ENCODE data around the gene GPC5.
"Not testable (repeated sequence)": the region's sequence is repeated elsewhere in the genome, so short reads cannot be mapped to it uniquely, and the experiment has no call there.

Gene GPC5

DNA sequence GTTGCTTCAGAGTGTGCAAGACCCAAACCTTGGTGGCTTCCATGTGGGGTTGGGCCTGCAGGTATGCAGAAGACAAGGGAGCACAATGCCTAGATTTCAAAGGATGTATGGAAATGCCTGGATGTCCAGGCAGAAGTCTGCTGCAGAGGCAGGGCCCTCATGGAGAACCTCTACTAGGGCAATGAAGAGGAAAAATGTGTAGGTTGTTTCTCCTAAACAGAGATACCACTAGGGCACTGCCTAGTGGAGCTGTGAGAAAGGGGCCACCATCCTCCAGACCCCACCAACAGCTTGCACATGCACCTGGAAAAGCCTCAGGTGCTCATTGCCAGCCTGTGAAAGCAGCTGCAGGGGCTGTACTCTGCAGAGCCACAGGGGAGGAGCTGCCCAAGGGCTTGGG, 1295.6 kb downstream of the GPC5 start:
- no peak for DNase-seq

DNA sequence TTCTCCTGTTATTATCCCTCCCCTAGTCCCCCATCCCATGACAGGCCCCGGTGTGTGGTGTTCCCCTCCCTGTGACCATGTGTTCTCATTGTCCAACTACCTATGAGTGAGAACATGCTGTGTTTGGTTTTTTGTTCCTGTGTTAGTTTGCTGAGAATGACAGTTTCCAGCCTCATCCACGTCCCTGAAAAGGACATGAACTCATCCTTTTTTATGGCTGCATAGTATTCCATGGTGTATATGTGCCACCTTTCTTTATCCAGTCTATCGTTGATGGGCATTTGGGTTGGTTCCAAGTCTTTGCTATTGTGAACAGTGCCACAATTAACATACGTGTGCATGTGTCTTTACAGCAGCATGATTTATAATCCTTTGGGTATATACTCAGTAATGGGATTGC, 1297.4 kb downstream of the GPC5 start:
- not testable (repeated sequence) for DNase-seq

DNA sequence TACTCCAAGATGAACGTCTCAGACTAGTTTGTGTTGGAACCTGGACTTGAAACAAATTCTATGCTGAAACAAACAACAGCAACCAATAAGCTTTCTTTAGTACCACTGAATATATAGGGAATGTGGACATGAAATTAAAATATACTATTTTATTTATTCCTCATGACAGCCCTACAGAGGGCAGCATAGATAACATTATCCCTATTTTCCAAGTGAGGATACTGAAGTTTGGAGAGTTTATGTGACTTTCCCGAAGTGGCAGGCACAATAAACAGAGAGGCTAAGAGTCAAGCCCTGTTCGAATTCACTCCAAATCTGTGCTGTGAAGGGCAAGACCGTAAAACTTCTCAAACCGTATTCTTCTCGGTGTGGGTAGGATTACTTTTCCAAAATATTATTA, 1318.3 kb downstream of the GPC5 start:
- DNase-seq = no peak

DNA sequence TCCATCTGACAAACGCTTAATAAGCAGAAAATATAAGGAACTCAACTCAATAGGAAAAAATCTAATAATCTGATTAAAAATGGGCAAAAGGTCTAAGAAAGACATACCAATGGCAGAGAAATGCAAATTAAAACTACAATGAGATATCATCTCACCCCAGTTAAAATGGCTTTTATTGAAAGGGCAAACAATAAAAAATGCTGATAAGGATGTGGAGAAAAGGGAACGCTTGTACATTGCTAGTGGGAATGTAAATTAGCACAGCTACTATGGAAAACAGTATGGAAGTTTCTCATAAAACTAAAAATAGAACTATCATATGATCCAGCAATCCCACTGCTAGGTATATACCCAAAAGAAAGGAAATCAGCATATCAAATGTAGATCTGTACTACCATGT, 1319.4 kb downstream of the GPC5 start:
- DNase-seq = no peak

DNA sequence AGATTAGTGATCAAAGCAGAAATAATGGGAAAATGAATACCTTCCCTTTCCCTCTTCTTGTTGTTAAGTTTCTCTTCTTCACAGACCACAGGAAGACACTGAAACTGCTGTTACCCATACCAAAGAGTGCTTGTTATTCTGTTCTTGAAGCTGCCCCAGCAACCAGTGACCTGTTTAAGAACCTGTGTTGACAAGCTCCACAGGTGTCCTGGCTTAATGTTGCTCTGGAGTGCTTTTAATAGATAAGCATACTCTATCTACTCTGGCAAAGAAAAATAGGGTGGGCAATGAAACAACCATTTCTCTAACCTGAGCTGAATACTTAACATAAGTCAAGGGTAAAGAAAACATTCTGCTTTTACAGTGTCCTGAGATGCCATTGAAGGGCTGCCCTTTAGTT, 1321.4 kb downstream of the GPC5 start:
- no peak for DNase-seq

DNA sequence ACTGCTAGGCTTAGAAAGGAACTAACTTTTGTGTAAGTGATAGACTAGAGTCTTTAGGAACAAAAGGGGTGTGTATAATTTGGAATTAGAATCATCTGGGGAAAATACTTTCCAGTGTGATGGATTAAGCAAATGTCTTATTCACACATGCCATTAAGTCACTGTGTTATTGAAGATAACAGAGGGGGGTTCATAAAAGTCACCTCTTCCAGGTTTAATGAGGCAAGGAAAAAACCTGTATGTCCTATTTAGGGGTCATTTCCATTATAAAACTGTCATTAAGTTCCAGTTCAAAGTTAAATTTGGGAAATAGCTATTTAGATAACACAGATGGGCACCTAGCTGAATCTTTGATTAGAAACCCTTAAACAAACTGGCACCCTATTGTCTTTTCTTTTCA, 1323.2 kb downstream of the GPC5 start:
- no peak for DNase-seq

DNA sequence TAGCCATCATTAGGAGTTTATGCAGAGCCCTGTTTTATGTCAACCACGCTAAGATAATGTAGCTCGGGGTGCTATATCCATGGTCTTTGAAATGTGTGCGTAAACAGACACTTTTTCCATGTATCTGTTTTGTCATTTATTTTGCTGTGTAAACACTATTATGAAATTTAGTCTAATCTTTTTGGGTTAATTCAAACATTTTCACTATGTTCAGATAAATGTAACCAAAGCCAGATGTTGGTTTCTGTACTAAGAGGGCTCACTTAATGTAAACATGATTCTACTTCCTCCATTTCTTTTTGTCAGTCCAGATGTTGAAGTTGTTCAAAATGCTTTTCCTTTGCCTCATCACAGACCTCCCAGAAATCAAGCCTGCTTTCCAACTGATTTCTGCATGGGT, 1328.7 kb downstream of the GPC5 start:
- no peak for DNase-seq

DNA sequence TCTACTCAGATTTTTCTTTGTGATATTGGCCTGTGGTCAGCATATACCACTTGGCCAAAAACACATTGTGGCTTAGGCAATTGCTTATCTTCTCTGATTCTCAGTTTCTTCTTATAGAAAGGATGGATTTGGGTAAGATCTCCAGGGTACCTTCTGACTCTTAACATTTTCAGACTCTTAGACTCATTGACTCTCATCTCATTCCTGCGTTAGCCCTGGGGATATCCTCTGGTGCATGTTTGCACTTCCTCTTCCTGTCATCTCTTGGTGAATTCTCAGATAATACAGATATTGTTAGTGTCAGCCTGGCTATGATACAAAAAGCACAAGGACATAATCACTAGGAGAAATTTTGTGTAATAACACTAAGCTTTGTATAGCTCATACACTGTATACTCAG, 1335.6 kb downstream of the GPC5 start:
- no peak for DNase-seq

DNA sequence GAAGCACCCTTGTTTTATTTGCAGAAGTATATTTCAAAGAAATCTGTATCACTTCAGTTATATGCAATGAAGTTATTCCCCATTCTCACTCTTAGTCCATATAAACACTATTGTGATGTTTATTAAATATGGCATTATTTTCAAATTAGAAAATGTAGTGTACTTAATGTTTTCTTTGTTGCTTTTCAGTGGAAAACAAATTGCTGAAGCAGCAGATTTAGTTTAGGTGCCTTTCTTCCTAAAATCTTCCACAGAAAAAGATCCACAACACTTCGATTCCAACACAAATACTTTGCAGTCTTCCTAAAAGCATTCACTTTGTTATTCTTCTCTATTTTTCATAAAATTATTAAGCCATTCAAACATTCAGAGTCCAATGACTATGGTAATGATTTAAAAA, 1336.1 kb downstream of the GPC5 start:
- DNase-seq = no peak

DNA sequence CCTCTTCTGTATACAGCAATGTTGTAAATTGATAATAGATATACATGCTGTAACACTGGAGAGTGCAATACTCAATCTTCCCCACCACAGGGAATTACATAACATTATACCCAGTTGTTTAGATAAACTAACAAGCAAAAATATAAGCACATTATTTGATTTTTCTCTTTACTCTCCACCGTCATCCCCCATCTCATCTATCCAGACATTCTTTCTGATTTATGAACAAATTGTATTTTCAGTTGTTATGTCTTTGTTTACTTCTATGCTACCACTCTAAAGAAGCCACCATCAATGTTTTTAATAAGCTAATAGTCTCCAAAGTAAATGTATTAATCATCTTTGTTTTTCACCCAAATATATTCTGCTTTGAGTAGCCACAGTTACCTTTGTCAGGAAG, 1337.5 kb downstream of the GPC5 start:
- no peak for DNase-seq

DNA sequence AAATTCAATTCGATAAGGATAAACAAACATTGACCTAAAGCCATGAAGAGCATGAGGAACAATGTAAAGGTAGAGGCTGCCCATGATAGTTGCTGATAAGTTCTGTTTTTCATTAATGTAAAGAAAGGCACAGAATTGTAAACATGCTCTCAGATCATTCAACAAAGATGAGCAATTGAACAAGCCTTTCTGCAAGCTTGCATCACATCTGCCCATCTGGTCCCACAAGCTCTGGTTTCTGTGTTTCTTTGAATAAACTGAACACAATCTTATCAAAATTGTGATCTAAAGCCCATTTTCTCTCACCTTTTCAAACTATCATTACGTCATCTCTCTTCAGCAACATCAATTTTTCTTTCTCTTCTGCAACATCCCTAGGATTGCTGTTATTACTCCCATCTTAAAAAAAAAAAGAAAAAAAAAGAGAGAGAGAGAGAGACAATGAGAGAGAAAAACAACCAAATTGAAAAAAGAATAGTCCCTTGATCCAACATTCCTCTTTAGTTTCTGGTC, 1340.9 kb downstream of the GPC5 start:
- no peak for DNase-seq

DNA sequence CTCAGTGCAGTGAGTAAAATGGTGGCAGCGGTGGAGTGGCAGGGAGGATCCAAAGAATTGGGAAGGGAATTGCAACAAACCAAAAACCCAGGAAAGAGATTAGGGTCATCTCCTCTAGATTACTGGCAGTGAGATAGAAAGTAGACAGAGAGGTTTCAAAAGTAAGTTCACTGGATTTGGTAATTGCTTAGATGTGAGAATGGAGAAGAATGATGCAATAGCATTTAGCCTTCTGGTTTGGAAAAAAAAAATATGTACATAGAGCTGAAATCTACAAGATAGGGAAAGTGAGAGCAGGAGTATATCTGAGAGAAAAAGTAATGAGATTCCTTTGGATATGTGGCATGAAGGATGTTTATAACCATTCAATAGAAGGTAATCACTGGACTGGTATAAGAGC, 1345.6 kb downstream of the GPC5 start:
- DNase-seq = no peak

DNA sequence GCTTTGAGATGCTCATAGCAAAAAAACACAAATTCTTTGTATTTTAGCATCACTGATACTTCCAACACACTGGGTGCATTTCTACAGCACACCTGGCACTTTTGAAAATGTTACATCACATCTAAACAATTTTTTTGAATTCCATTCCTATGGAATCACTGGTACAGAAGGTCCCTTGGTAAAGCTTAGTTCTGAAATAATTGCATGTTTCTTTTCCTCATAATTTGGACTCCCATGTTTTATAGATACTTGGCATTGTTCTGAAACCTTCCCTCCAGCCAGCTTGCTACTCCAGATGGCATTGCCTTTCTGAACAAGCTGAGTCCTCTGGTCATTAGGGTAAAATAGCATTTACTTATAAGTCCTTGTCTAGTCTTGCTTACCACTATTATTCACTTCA, 1346.8 kb downstream of the GPC5 start:
- no peak for DNase-seq

DNA sequence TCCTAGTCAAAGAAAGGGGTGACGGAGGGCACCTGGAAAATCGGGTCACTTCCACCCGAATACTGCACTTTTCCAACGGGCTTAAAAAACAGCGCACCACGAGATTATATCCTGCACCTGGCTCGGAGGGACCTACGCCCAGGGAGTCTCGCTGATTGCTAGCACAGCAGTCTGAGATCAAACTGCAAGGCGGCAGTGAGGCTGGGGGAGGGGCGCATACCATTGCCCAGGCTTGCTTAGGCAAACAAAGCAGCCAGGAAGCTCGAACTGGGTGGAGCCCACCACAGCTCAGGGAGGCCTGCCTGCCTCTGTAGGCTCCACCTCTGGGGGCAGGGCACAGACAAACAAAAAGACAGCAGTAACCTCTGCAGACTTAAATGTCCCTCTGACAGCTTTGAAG, 1354.3 kb downstream of the GPC5 start:
- not testable (repeated sequence) for DNase-seq

DNA sequence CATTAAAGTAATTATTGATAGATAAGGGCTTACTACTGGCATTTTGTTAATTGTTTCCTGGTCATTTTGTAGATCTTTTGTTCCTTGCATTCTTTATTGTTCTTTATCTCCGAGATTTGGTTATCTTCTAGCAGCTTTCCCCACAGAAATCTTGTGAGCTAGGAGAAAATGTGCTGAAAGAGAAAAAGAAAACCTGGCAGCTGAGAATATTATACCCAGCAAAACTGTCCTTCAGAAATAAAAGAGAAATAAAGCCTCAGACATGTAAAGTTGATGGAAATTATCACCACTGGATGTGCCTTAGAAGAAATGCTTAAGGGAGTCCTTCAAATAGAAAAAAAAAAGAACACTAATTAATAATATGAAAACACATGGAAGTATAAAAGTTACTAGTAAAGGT, 1363.3 kb downstream of the GPC5 start:
- no peak for DNase-seq

DNA sequence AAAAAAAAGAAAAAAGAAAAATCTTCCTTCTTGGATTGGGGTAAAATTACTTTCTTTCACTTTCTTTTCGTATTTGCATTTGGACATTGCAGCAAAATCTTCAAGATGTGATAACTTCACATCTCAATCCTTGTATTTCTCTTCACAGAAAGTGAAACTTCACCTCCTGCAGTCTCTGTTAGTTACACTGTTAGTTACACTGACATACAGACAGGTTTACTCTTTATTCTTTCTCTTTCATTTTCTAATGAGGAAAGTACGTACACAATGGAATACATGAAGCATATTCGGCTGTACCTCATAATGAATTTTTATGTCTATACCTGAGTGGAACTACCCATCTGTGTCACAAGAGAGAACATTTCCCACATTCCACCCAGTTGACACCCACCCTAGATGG, 1369.0 kb downstream of the GPC5 start:
- DNase-seq = no peak

DNA sequence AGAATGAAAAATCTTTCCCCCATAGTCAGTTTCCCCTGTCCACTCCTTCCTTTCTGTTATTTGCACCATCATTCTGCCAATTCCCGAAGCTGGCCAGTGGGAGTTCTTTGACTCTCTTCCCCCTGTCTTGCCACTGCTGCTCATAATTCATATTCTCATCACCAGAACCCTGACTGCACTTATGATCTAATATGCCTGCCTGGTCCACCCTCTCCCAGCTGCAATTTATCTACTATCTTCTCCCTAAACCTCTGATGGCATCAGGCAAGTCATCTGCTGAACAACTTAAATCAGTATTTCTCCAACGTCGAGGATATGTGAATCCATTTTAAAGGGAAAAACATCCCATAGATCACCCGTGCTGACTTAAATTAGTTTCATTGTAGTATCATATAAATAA, 1370.2 kb downstream of the GPC5 start:
- no peak for DNase-seq

DNA sequence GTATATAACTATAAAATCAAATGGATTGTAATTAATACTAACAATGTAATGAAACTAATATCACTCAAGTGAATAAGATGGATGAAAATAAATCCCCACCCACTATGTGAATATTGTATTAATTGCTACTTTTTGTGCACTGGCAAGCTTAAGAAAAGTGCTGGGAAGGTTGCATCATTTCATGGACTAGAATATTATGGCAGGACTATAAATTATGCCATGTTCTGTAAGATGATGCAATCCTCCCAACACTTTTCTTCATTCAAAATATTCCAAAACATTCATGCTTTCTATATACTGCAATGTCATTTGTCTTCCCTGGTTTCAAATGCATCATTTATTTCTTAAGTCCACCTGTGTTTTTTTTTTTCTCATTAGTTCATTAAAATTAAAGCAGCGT, 1370.6 kb downstream of the GPC5 start:
- no peak for DNase-seq

DNA sequence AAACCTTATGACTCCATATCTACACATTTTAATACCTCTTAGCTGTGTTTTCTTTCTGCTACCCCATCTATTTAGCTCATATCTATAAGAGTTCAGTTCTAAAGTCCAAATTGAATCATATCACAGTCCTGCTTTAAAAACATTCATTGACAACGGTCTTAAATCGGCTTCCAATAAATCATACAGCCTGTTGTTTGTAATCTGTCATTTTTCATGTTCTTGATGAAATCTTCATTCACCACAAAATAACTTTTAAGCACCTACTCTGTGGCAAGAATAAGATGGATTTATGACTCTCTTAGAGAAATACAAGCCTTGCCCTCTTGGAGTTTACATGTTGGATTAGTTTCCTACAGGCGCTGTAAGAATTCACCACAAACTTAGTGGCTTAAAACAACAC, 1377.2 kb downstream of the GPC5 start:
- no peak for DNase-seq

DNA sequence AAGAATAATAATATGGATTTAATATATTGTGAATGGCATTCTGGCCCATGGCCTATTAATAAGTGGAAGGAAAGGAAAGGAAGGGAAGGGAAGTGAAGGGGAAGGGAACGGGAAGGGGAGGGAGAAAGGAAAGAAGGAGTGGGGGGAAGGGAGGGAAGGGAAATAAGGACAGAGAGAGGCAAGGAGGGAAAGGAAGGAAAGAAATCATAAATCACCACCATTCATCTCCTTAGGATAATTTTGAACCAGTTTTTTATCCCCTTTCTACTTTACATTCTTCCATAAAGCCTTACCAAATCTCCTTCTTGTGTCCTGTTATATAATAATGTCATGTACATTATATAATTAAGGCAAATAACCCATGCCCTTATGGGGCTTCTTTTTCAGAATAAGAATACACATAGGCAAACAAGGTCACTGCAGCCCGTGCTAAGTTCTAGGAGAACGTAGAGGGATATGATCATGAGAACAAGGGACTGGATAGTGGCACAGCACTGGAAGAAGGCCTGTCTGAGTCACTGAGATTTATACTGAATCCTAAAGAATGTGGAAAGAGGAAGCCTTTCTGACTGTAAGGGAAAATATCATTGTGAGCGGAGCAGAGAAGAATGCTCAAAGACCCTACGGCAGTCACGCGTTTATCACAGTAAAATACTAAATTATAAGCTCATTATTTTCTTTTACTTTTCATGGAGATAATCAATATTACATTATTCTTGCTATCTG, 1383.7 kb downstream of the GPC5 start:
- DNase-seq = no peak

DNA sequence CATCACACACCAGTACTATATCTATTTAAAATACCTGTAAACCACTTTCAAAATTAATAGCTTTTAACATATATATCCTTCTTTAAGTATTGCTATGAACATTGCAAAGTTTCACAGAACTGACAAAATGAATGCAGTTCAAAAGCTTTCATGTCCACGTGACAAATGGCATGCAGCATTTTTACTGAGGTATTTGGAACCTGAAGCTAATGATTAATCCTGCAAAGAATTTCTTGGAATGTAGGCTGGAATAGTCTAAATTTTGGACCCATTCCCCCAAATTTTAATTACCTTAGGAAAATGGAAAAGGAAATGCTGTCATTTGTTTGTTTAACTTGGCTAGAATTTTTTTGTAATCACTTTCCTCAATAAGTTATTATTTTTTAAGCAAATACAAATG, 1404.4 kb downstream of the GPC5 start:
- DNase-seq = no peak

DNA sequence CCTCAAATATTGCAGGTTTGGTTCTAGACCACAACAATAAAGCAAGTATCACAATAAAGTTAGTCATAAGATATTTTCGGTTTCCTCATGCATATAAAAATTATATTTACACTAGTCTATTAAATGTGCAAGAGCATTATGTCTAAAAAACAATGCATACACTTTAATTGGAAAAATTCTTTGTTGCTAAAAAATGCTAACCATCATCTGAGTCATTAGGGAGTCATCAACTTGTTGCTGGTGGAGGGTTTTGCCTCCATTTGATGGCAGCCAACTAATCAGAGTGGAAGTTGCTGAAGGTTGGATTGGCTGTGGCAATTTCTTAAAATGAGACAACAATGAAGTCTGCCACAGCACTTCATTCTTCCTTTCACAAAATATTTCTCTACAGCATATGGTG, 1405.9 kb downstream of the GPC5 start:
- no peak for DNase-seq

DNA sequence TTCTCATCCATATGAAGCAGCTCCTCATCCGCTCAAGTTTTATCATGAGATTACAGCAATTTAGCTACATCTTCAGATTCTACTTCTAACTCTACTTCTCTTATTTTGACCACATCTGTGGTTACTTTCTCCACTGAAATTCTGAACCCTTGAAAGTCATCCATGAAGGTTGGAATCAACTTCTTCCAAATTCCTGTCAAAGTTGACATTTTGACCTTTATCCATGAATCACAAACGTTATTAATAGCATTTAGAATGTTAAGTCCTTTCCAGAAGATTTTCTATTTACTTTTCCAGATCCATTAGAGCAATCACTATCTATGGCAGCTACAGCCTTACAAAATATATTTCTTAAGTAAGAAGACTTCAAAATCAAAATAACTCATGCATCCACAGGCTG, 1406.5 kb downstream of the GPC5 start:
- no peak for DNase-seq

DNA sequence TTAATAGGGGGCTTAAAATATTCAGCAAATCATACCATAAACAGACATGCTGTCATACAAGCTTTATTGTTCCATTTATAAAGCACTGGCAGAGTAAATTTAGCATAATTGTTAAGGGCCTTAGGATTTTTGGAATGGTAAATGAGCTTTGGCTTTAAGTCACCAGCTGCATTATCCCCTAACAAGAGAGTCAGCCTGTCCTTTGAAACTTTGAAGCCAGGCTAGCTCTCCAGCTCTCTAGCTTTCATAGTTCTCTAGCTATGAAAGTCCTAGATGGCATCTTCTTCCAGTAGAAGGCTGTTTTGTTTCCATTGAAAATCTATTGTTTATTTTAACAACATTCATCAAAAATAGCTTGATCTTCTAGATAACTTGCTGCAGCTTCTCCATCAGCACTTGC, 1407.3 kb downstream of the GPC5 start:
- DNase-seq = no peak

DNA sequence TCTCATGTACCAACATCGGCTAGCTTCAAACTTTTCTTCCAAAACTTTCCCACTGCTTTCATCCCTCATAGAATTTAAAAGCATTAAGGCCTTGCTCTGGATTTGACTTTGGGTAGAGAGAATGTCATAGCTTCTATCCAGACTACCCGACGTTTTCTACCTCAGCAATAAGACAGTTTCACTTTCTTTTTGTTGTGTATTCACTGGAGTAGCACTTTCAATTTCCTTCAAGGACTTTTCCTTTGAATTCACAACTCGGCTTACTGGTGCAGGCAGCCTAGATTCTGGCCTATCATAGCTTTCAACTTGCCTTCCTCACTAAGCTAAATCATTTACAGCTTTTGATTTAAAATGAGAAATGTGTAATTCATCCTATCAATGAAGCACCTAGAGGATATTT, 1407.8 kb downstream of the GPC5 start:
- DNase-seq = peak; percentile 14

DNA sequence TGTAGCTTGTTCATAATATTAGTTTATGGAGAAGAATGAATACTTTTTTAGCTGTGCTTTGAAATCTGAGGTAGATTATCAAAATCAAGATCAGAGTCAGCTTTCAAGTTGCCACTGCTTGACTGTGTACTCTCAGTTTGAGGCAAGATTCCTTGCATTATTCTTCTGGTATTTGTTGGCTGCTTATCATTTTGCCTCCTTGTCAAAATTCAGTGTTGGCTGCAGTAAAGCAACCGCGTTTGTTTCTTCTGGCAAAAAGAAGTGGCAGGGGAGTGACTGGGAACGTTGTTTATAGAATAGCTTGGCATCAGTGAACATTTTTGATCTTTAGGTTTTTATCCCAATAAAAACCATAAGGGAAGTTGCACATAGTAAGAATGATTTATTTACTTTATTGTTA, 1408.9 kb downstream of the GPC5 start:
- DNase-seq = no peak
